GM18498 (cell line): ENCODE data around the gene LYRM2.
"Not testable (repeated sequence)": the region's sequence is repeated elsewhere in the genome, so short reads cannot be mapped to it uniquely, and the experiment has no call there.

Source experiments
- ATAC-seq: cut with Tn5 transposase; IDR thresholded peaks from one replicate; pipeline ENCODE4 v1.9.1; 2021; ENCODE audit warnings: mild to moderate bottlenecking, moderate library complexity; ENCODE audit not compliant: unreplicated experiment

The LYRM2 gene

DNA sequence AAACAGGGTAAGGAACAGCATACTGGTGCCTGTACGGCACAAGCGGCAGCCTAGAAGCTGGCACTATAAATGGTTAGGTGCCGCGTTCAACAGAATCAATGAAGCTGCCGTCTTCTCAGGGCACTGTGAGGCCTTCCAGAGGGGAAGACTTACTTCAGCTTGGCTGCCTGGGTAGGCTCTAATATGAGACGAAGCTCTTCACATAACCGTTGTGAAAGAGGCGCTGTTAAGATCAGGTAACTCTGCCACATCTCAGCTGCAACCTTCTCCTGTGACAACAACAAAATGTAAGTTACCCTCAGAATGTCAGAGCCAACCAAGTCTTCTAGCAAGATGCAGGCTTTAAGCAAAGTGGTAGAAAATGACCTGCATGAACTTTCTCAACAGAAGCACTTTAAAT is 12.0 kb upstream of the LYRM2 start:
- no peak for ATAC-seq

DNA sequence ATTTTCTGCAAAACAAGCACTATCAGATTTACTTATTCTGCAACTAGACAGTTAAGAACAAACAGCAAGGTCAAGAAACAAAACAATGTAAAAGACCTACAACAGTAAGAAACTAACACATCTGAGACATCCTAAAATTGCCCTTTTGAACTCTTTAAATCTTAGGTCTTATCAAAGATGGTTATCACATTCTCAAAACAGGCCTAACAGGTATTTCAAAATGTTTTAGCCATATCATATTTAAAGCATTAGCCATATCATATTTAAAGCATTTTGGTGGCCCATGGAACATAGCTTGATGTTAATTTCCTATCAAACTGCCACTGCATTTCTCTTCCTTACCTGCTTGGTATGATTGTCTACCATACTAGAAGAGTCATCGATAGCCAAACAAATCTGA is 11.1 kb upstream of the LYRM2 start:
- ATAC-seq, result no peak

DNA sequence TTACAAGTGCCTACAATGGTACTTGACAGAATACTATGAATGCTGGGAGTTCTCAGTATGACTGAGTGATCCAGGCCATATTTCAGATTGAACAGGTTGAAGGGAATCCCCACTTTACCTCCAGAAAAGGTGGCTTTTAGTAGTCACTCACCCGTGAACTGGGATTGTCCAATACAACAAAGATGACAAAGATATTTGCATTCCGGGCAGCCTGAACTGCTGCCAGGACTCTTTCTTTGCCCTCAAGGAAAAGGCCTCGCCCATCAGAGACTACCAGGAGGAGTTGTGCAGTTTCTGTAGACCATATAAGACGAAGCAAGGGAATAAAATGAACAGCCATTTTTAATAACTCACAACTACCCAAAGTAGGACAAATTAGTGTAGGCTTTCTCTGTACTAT is 6.3 kb upstream of the LYRM2 start:
- ATAC-seq, result no peak

DNA sequence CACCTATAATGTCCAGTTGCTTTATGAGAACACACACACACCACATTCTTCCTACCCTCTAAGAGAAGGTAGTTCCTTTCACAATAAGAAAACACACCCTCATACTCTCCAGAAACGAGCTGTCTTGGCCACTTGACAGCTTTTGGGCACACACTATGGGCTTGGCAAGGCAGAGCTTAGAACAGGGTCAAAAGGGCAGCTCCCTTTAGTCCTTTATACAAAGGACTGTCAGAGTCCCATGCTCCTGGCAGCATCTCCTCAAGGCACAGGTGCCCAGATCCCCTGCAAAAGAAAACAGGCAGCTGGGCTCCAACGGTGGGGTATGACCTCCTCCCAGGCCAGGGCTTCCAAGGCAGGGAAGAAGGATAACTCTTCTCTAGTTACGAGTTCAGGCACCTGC is 4.9 kb upstream of the LYRM2 start:
- no peak for ATAC-seq

DNA sequence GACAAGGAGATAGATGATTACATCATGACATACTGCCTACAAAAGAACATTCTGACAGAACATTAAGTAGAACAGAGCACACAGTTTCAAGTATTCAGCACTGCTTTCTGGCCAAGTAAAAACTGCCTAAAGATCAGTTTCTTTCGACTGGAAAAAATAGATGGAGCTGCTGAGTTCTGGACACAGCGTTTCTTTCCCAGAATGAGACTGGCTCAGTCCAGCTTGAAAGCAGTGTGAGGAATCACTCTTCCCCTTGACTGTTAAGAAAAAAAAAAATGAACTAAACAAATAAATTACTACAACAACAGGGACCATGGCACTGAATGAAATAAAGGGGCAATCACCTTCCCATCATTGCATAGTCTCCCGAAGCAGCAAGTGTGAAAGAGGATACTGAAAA is 4.4 kb upstream of the LYRM2 start:
- no peak for ATAC-seq

DNA sequence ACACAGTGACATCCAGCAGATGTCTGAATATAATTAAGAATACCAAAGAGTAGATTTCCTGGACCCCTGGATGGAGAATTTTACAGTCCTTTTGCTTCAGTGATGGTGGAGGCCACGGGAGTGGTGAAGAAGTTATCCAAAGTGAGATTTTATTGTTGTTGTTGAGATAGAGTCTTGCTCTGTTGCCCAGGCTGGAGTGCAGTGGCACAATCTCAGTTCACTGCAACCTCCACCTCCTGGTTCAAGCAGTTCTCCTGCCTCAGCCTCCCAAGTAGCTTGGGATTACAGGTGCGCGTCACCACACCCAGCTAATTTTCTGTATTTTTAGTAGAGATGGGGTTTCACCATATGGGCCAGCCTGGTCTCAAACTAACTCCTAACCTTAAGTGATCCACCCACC is 3.0 kb upstream of the LYRM2 start:
- ATAC-seq, result not testable (repeated sequence)

DNA sequence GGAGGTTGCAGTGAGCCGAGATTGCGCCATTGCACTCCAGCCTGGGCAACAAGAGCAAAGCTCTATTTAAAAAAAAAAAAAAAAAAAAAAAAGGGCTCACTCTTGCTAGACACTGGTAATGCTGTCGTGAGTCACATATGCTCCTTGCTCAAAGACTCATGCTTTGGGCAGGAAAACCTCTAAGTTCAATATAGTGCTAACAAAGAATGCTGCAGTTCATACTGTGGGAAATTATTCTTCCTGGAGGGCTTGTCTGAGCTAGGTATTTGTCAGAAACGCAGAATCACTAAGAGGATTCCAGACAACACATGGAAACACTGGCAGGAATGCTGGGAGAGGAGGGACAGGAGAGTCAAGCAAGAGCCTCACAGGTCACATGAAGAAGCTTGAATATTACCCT is 2.3 kb upstream of the LYRM2 start:
- ATAC-seq, result no peak

DNA sequence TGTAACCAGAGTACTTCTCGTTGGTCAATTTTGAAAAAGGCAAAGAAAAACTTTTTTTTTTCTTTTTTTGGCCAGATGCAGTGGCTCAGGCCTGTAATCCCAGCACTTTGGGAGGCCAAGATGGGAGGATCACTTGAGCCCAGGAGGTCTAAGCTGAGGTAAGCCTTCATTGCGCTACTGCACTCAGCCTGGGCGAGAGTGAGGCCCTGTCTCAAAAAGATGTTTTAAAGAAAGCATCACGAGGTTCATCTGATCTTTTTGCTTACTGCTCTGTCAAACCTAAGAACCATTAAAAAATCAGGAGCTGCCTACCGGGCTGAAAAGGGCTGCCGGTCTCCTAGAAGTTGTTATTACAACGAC is 607 bp downstream of the LYRM2 start:
- peak; percentile 15 for ATAC-seq

DNA sequence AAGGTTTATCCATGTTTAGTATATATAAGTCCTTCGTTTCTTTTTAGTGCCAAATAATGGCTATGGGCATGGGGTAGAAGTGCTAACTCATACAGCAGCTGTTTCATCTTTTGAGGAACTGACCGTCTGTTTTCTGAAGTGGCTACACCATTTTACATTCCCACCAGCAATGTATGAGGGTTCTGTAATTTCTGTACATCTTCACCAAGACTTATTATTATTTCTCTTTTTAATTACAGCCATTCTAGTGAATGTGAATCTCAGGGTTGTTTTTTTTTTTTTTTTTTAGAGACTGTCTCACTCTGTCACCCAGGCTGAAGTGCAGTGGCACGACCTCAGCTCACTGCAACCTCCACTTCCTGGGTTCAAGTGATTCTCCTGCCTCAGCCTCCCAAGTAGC is 2.1 kb downstream of the LYRM2 start:
- not testable (repeated sequence) for ATAC-seq

DNA sequence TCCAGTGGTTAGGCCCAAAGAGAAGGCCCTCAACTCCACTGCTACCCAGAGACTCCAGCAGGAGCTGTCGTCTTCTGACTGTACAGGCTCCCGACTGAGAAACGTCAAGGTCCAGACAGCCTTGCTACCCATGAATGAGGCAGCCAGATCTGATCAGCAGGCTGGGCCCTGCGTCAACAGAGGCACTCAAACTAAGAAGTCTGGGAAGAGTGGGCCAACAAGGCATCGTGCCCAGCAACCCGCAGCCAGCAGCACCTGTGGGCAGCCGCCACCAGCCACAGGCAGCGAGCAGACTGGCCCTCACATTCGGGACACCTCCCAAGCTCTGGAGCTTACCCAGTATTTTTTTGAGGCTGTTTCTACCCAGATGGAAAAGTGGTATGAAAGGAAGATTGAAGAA is 8.1 kb downstream of the LYRM2 start:
- no peak for ATAC-seq

DNA sequence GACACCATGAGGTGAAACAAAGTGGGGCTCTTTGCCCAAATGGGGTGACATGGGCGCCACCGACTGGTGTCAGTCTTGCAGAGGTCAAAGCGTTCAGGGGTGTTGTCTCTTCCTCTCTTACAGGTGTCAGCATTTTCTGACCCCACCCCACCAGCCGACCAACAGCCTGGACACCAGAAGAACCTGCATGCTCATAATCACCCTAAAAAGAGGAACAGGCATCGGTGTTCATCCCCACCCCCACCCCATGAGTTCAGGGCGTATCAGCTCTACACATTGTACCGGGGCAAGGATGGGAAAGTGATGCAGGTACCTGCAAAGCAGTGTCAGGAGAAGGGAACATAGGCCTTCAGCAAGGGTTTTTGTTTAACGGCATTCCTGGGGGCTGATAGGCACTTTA is 14.8 kb downstream of the LYRM2 start:
- no peak for ATAC-seq

DNA sequence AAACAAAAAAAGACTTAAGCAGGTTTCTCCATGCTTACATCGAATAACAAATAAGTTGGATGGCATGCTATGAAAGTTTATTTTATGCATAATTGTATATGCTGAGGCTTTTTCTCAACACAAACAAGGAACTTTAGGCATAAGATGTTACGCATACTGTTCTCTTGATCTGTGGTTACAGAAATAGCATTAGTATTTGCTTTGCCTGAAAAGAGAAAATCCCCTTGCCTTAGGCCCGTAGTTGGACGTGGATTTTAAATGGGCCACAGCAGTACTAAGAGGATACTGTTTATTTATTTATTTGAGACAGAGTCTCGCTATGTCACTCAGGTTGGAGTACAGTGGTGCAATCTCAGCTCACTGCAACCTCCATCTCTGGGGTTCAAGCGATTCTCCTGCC is 19.0 kb downstream of the LYRM2 start:
- ATAC-seq, result no peak

DNA sequence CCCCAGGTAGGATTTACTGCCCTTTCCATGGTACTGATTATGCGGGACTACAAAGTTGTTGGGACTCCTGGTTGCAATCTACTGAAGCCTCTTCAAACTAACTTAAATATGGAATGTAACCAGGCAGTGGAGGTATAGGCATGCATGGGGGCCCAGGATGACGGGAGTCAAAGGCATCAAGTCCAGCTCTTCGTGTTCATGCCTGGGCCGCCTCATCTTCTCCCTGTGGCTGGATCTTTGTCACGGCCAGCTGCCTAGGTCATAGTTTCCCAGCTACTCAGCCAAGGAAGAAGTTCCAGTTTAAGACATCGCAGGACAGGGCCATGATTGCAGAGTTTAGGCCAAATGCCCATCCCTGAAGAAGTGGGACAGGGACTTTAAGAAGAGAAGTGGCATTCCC is 20.5 kb downstream of the LYRM2 start:
- ATAC-seq, result no peak

DNA sequence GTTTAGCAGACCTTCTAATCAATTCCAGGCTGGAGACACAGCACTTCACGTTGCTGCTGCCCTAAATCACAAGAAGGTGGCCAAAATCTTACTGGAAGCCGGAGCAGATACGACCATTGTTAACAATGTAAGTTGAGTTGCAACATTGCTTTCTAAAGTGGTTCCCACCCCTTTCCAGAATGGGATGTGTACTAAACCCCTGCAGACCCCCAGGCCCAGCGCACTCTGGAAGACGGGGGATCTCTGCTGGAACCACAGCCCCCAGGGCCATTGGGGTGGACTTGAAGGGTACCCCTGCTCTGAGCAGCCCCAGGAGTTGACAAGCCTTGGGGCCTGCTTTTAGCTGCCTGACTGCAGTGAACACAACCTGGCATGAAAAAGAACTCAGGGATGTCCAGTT is 22.0 kb downstream of the LYRM2 start:
- ATAC-seq, result no peak

DNA sequence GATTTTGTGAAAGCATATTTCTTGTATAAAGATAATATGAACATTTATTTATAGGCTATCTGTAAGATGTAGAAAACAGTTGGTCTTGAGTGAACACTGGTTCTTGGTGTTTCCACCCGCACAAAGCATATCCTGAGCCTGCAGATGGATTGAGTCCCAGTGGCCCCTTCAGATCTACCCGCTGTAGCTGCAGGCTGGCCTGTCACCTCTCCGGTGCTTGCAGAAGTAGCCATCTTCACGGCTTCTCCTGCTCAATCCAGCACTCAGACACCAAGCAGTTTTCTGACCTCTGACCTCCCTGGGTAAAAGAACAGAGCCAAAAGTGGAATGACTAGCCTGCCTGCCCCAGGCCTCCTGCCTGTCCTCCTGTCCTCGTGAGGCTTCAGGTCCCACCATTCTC is 22.7 kb downstream of the LYRM2 start:
- ATAC-seq, result no peak

DNA sequence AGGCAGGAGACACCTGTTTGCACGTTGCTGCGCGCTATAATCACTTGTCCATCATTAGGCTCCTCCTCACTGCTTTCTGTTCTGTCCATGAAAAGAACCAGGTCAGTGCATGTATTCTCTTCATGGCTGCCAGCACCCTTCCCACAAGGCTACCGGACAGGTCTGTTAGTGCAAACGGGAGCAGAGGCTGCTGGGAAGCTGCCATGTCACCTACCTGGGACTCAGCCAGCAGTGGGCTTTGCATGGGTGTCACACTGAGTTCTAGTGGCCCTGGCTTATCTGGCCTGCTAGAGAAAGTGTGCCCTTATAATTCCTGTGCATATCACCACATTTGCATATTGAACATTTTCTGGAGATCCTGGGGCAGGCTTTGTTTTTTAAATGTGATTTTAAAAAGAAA is 24.8 kb downstream of the LYRM2 start:
- ATAC-seq, result no peak

DNA sequence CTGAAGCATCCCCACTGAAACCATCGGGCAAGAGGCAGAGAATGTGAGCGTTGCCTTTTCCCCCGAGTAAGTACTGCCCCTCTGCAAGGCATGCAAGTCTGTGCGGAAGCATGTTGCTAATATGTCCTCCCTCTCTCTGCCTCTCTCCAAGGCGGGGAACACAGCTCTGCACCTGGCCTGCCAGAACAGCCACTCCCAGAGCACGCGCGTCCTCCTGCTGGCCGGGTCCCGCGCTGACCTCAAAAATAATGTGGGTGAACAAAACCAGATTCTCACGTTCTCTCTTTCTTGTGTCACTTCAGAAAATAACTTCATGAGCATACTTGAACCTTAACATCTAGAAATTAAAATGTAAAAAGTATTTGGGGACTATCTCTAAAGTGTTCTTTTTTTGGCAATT is 26.4 kb downstream of the LYRM2 start:
- no peak for ATAC-seq

DNA sequence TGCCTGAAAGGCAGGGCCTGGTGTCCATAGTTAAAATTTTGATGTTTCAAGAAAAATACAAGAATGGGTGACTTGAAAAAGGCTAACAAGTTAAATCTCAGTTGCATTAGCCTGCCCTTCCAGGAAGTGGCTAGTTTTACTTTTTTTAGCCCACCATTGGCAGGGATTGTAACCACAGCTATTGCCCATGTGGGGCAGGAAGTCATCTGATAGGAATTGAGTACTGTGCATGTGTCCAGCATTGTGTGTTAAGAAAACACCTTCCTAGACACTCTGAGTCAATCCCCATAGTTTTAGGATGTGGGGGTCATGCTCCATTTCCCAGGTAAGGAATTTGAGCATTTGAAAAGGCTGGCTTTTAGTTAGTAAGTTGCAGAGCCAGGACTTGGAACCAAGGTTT is 26.9 kb downstream of the LYRM2 start:
- ATAC-seq, result no peak

DNA sequence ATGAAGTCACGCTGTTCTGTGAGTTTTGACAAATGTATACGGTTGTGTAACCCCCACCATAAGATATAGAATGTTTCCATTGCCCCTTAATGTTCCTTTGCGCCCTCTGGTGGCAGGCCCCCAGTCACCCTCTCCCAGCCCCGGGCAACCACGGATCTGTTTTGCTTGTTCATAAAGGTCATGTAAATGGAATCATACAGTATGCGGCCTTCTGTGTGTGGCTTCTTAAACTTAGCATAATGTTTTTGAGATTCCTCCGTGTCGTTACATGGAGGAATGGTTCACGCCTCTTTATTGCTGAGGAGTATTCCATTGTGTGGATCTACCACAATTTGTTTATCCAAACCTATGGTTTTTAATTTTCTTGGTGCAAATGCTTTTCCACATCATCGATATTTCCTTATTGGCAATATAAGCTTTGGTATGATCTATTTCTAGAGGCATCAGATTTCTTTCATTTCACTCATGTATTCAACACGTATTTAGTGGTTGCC is 28.4 kb downstream of the LYRM2 start:
- no peak for ATAC-seq

DNA sequence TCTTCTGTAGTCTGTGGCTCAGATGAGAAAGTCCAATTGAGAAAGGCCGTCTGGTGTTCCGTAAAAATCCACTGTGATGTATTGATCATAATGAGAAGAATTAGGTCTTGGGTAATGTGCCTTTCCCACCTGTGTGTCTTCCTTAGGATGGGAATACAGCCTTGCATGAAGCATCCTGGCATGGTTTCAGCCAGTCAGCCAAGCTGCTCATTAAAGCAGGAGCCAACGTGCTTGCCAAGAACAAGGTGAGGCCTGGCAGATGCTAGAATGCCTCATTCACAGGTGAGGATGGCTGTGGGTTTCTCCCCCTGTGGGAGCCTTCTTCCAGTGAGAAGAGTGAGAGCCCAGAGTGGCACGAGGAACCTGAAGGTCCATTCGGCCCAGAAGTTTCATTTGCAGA is 32.7 kb downstream of the LYRM2 start:
- no peak for ATAC-seq

DNA sequence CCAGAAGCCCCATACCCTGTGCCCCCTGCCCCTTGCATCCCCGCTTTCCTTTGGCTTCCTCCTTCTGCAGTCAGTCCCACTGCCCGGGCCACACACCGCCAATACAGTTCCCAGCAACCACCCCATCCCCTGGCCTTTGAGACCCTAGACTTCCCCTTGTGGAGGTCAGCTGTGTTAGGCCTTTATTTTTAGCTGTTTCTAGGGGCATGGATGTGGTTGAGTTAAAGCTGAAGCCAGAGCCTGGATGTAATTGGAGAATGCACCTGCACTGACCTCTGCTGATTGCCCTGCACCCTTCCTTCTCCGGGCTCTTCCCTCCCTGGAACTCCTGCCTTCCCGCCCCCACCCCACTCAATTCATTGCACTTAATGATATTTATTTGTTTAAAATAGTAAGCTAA is 33.9 kb downstream of the LYRM2 start:
- no peak for ATAC-seq

DNA sequence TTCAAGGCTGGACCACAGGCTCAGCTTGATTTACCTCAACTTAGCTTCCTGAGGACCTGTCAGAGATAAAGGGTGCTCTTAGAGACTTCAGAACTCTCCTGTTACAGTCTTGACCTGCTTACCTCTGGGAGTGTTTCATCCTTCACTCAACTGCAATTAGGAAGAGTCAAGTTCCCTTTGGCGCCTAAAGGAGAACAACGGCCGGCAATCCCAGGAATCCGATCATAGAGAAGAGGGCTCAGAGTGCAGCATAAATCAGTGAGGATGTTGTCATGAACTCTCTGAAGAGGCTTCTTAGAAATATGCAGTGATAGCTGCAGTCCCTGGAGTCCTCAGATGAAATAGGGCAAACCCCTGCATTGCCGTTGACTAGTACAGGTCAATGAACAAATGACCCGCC is 36.4 kb downstream of the LYRM2 start:
- no peak for ATAC-seq

DNA sequence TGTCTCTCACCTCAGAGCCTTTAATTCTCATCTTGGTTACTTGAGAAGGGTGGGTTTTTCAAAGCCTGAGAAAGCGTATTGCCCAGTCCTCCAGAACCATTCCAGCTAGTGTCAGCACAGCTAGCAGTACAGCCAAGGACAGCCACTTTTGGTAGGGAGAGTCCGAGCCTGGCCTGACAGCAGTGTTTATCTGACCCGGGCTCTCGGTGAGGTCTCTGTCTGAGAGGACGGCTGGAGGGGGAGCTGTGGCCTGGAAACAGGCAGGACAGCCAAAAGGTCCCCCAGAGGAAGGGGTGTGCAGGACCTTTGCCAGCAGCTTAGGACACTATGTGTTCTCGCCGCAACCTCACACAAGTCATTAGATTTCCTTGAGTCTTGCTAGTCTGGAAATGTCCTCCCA is 38.8 kb downstream of the LYRM2 start:
- no peak for ATAC-seq

DNA sequence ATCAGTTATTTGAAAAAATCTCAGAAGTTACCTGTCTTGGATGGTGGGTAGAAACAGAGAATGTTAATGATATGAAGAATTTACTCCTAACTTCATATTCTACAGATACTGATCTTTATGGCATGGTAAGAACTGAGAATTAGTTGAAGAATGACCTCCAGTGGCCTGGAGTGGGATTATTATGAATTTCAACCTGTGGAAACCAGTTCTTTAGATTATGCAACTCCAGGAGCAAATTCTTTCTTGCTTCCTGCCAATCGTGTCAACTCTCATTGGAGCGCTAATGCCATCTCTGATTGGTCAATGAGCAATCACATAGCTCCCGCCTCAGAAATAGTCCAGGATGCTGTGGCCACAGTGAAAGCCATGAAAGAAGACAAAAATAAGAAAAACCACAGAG is 40.6 kb downstream of the LYRM2 start:
- ATAC-seq, result no peak
